Hepatocyte (in vitro differentiated cells): ENCODE results near the gene ZNF674. TPM values are rescaled to one million over a fixed set of nuclear protein-coding genes. Genes with fewer than 3 reads are reported as not detected.

Experiments used
- DNase-seq: peaks from one replicate; pipeline ENCODE4 v3.0.0-alpha.2; 2016; ENCODE audit warnings: low spot score
- H2AFZ ChIP-seq: fragments of 200-600 bp; sonication (generic); 2 replicates; pipeline ENCODE4 v1.6.0; 2016; ENCODE audit warnings: antibody characterized with exemption, mild to moderate bottlenecking
- H3K27ac ChIP-seq: fragments of 200-600 bp; sonication (generic); 2 replicates; pipeline ENCODE4 v1.5.1; 2016; ENCODE audit warnings: mild to moderate bottlenecking
- H3K27me3 ChIP-seq: fragments of 200-600 bp; sonication (generic); 2 replicates; pipeline ENCODE4 v1.6.1; 2016
- H3K36me3 ChIP-seq: fragments of 200-600 bp; sonication (generic); replicated peaks from 2 replicates; pipeline ENCODE4 v1.5.1; 2016; ENCODE audit warnings: low read depth; ENCODE audit not compliant: insufficient read depth
- H3K4me1 ChIP-seq: fragments of 200-600 bp; sonication (generic); 2 replicates; pipeline ENCODE4 v1.5.1; 2016; ENCODE audit warnings: mild to moderate bottlenecking, moderate library complexity; ENCODE audit not compliant: insufficient read depth
- H3K4me2 ChIP-seq: fragments of 200-600 bp; sonication (generic); 2 replicates; pipeline ENCODE4 v1.6.0; 2016
- H3K4me3 ChIP-seq: fragments of 200-600 bp; sonication (generic); 2 replicates; pipeline ENCODE4 v1.5.1; 2016; ENCODE audit warnings: mild to moderate bottlenecking
- H3K79me2 ChIP-seq: fragments of 200-600 bp; sonication (generic); 2 replicates; pipeline ENCODE4 v1.6.0; 2017; ENCODE audit warnings: mild to moderate bottlenecking
- H3K9me2 ChIP-seq: fragments of 200-600 bp; sonication (generic); replicated peaks from 2 replicates; pipeline ENCODE4 v1.6.0; 2017; ENCODE audit warnings: mild to moderate bottlenecking; ENCODE audit not compliant: insufficient read depth
- H3K9me3 ChIP-seq: fragments of 200-600 bp; sonication (generic); 2 replicates; pipeline ENCODE4 v1.5.1; 2016; ENCODE audit warnings: low read depth, mild to moderate bottlenecking
- H4K20me1 ChIP-seq: fragments of 200-600 bp; sonication (generic); 2 replicates; pipeline ENCODE4 v1.6.0; 2016; ENCODE audit warnings: mild to moderate bottlenecking; ENCODE audit not compliant: insufficient read depth, poor library complexity, severe bottlenecking
- EZH2 ChIP-seq: fragments of 200-600 bp; sonication (generic); IDR thresholded peaks from 2 replicates; pipeline ENCODE4 v1.6.1; 2016; ENCODE audit warnings: antibody characterized with exemption, mild to moderate bottlenecking, borderline replicate concordance
- EZH2phosphoT487 ChIP-seq: fragments of 200-600 bp; sonication (generic); IDR thresholded peaks from one replicate; pipeline ENCODE4 v1.6.1; 2018; ENCODE audit warnings: antibody characterized with exemption, mild to moderate bottlenecking, low read depth, moderate library complexity; ENCODE audit not compliant: unreplicated experiment, severe bottlenecking
- WGBS: methylation state at CpG from one replicate; pipeline ENCODE4 v1.1.6; 2016; ENCODE audit warnings: low lambda C conversion rate; ENCODE audit errors: missing lambda C conversion rate; 5-methylcytosine and 5-hydroxymethylcytosine counted together
- polyA plus RNA-seq: library from polyadenylated mRNA; unstranded; fragments of >200 nt; fragmentation: Nextera tagmentation; extraction: Ambion mirVana; gene quantifications from 2 replicates; pipeline ENCODE4 v1.2.1, GENCODE V29; 2016
- total RNA-seq: library from RNA; depleted of rRNA; stranded (reverse); fragments of >200 nt; gene quantifications from 2 replicates; pipeline ENCODE4 v1.2.3, GENCODE V29; 2014
- TF ChIP-seq, protein P1 (sequence below): fragments of 200-600 bp; sonication (generic); IDR thresholded peaks from 2 replicates; pipeline ENCODE4 v1.5.1; 2016; ENCODE audit warnings: antibody characterized with exemption, mild to moderate bottlenecking; ENCODE audit not compliant: poor library complexity

ZNF674 gene
- total and polyA plus RNA-seq, 2 experiments from 2014 or later, result 2.2 to 4.8 TPM

DNA sequence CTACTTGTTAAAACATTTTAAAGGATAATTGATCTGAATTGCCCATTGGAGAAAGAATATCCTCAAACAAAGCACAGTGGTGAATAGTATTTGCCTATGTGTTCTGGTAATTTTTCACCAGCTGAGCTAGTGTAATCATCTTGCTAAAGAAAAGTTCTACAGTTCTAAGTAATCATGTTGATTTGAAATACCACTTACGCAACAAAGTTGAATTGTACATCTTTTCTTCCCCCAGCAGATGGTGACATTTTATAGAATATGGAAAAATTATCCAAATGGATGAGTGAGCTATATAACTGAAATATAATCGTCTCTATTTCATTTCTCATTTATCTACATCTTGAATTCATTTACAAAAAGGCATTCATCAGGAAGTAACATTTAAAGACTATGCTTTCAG lies 9.7 kb upstream of the ZNF674 start:
- H3K4me2 ChIP-seq, result no peak overlapping the region
- H3K4me3 ChIP-seq, result no peak overlapping the region
- H3K9me3 ChIP-seq, result no peaks in the 10 kb centered on the region
- H3K27me3 ChIP-seq, result no peaks in the 10 kb centered on the region
- no peak for DNase-seq
- 60% methylated on average over 2 of the region's 2 CpGs for WGBS
- no peaks in the 10 kb centered on the region for H3K9me2 ChIP-seq
- no peak overlapping the region for H3K27ac ChIP-seq
- H3K4me1 ChIP-seq, result peaks cover 3% of the 10 kb centered on the region
- no peaks in the 10 kb centered on the region for H4K20me1 ChIP-seq
- no peaks in the 10 kb centered on the region for H3K36me3 ChIP-seq
- TF ChIP-seq, protein P1, sequence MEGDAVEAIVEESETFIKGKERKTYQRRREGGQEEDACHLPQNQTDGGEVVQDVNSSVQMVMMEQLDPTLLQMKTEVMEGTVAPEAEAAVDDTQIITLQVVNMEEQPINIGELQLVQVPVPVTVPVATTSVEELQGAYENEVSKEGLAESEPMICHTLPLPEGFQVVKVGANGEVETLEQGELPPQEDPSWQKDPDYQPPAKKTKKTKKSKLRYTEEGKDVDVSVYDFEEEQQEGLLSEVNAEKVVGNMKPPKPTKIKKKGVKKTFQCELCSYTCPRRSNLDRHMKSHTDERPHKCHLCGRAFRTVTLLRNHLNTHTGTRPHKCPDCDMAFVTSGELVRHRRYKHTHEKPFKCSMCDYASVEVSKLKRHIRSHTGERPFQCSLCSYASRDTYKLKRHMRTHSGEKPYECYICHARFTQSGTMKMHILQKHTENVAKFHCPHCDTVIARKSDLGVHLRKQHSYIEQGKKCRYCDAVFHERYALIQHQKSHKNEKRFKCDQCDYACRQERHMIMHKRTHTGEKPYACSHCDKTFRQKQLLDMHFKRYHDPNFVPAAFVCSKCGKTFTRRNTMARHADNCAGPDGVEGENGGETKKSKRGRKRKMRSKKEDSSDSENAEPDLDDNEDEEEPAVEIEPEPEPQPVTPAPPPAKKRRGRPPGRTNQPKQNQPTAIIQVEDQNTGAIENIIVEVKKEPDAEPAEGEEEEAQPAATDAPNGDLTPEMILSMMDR, result peak; percentile 27
- TF ChIP-seq EZH2, result no peak
- H2AFZ ChIP-seq, result no peak overlapping the region
- no peaks in the 10 kb centered on the region for H3K79me2 ChIP-seq

DNA sequence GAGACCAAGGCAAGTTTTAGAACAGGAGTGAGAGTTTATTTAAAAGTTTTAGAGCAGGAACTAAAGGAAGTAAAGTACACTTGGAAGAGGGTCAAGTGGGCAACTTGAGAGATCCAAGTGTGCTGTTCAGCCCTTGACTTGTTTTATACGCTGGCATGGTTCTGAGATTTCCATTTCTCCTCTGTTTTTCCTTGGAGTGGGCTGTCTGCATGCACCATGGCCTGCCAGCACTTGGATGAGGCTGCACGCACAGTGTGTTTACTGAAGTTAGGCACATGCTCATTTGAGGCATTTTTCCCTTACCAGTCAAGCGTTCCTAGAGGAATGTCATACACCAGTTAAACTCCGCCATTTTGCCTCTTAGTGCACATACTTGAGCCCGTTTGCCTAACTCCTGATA lies 8.7 kb upstream of the ZNF674 start:
- Histone ChIP-seq H3K4me2 (no peak overlapping the region), H3K27ac (no peak overlapping the region), H3K9me2 (no peaks in the 10 kb centered on the region), H3K4me1 (peaks cover 3% of the 10 kb centered on the region), H3K27me3 (no peaks in the 10 kb centered on the region), H4K20me1 (no peaks in the 10 kb centered on the region), H3K79me2 (peaks cover 4% of the 10 kb centered on the region), H2AFZ (no peak overlapping the region), H3K36me3 (no peaks in the 10 kb centered on the region), H3K9me3 (no peaks in the 10 kb centered on the region), H3K4me3 (no peak overlapping the region)
- WGBS, result 80% methylated on average over 5 of the region's 5 CpGs
- TF ChIP-seq EZH2 (no peak), EZH2phosphoT487 (no peak)
- TF ChIP-seq, protein P1, result no peak
- no peak for DNase-seq

DNA sequence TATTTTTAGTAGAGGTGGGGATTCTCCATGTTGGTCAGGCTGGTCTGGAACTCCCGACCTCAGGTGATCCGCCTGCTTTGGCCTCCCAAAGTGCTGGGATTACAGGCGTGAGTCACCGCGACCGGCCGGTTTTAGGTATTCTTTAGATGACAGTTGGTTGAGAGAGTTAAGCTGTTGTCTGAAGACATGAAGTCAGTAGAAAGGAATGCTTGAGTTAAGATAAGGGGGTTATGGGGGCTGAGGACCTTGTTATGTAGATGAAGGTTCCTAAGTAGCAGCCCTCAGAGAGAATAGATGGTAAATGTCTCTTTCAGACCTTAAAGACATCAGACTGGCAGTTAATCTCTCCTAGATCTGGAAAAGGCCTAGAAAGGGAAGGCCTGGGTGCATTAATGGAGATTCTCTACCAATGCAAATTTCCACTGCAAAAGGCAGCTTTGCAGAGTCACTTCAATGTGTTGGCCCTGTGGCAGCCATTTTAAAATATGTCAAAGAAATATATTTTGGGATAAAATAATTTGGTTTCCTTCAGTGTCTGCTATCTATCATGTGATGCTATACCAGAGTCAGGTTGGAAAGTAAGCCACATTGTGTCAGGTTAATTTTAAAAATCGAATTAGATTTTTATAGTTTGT lies 6.4 kb upstream of the ZNF674 start:
- Histone ChIP-seq H3K4me1 (peaks cover 7% of the 10 kb centered on the region), H3K79me2 (peaks cover 24% of the 10 kb centered on the region), H3K9me3 (no peaks in the 10 kb centered on the region), H3K4me3 (no peak overlapping the region), H3K9me2 (no peaks in the 10 kb centered on the region), H4K20me1 (no peaks in the 10 kb centered on the region), H3K27me3 (no peaks in the 10 kb centered on the region), H2AFZ (no peak overlapping the region), H3K4me2 (no peak overlapping the region), H3K36me3 (no peaks in the 10 kb centered on the region), H3K27ac (peak overlapping the region; percentile 48)
- TF ChIP-seq EZH2 (no peak), EZH2phosphoT487 (no peak)
- TF ChIP-seq, protein P1, result no peak
- 45% methylated on average over 8 of the region's 8 CpGs for WGBS
- DNase-seq, result peak; percentile 25
